ENCODE measurements around the gene BABAM2.

- TF ChIP-seq EZH2 (IDR thresholded peaks at IDR 0.05; ENCODE audit: insufficient read depth, poor library complexity, severe bottlenecking) (no peak), EZH2phosphoT487 (IDR thresholded peaks at IDR 0.05; ENCODE audit: insufficient read depth, low read depth) (no peak)
These were observed 102.4 kb downstream of the BABAM2 start for GRCh38 chr2:27992787-27993401.
